H9 (cell line): ENCODE data around the gene VSIG8. TPM values are rescaled to one million over a fixed set of nuclear protein-coding genes. Genes with fewer than 3 reads are reported as not detected.
A peak's percentile ranks its signal among the peaks of the same experiment; 100 is the strongest.

Experiments used
- DNase-seq: peaks from one replicate; pipeline ENCODE4 v3.0.0-alpha.2; 2017
- H2AFZ ChIP-seq: one replicate; pipeline ENCODE4 v1.6.1; 2013; ENCODE audit warnings: mild to moderate bottlenecking, low read length, control low read depth, moderate library complexity
- H2AK5ac ChIP-seq: 2 replicates; pipeline ENCODE4 v1.6.1; 2013; ENCODE audit warnings: low read length, control low read depth, mixed read lengths; ENCODE audit not compliant: insufficient read length
- H2BK120ac ChIP-seq: one replicate; pipeline ENCODE4 v1.6.1; 2013; ENCODE audit warnings: low read depth, mild to moderate bottlenecking, low read length, control low read depth, inconsistent platforms; ENCODE audit not compliant: poor library complexity, severe bottlenecking
- H2BK12ac ChIP-seq: 2 replicates; pipeline ENCODE4 v1.6.1; 2013; ENCODE audit warnings: low read length, control low read depth, mixed read lengths, low read depth; ENCODE audit not compliant: insufficient read length
- H2BK15ac ChIP-seq: 2 replicates; pipeline ENCODE4 v1.6.1; 2013; ENCODE audit warnings: low read depth, low read length, control low read depth
- H2BK20ac ChIP-seq: one replicate; pipeline ENCODE4 v1.6.1; 2013; ENCODE audit warnings: low read depth, mild to moderate bottlenecking, low read length, control low read depth, inconsistent platforms; ENCODE audit not compliant: poor library complexity, severe bottlenecking
- H2BK5ac ChIP-seq: 2 replicates; pipeline ENCODE4 v1.6.1; 2013; ENCODE audit warnings: low read length, control low read depth, mixed read lengths; ENCODE audit not compliant: insufficient read length
- H3K14ac ChIP-seq: 2 replicates; pipeline ENCODE4 v1.6.1; 2013; ENCODE audit warnings: low read length, control low read depth; ENCODE audit not compliant: insufficient read depth
- H3K18ac ChIP-seq: 2 replicates; pipeline ENCODE4 v1.6.1; 2013; ENCODE audit warnings: low read depth, mild to moderate bottlenecking, mixed read lengths, low read length, control low read depth; ENCODE audit not compliant: insufficient read length
- H3K23ac ChIP-seq: 2 replicates; pipeline ENCODE4 v1.6.1; 2013; ENCODE audit warnings: low read length, control low read depth, mixed read lengths, low read depth; ENCODE audit not compliant: insufficient read length
- H3K23me2 ChIP-seq: 2 replicates; pipeline ENCODE4 v1.6.1; 2013; ENCODE audit warnings: low read depth, mild to moderate bottlenecking, mixed read lengths, low read length, control low read depth; ENCODE audit not compliant: insufficient read length, poor library complexity, severe bottlenecking
- H3K27ac ChIP-seq: 2 replicates; pipeline ENCODE4 v1.5.1; 2013; ENCODE audit warnings: low read length, control low read depth, mixed read lengths, low read depth; ENCODE audit not compliant: insufficient read length
- H3K27me3 ChIP-seq: 2 replicates; pipeline ENCODE4 v1.6.1; 2013; ENCODE audit warnings: low read length, control low read depth, inconsistent platforms; ENCODE audit not compliant: insufficient read depth
- H3K4ac ChIP-seq: 2 replicates; pipeline ENCODE4 v1.6.1; 2013; ENCODE audit warnings: low read depth, mild to moderate bottlenecking, control low read depth, inconsistent platforms, low read length, moderate library complexity
- H3K4me1 ChIP-seq: 2 replicates; pipeline ENCODE4 v1.6.1; 2013; ENCODE audit warnings: low read length, control low read depth, inconsistent platforms; ENCODE audit not compliant: insufficient read depth
- H3K4me2 ChIP-seq: 2 replicates; pipeline ENCODE4 v1.6.1; 2013; ENCODE audit warnings: low read length, control low read depth, mixed read lengths; ENCODE audit not compliant: insufficient read length, insufficient read depth
- H3K56ac ChIP-seq: 2 replicates; pipeline ENCODE4 v1.6.1; 2013; ENCODE audit warnings: low read depth, mild to moderate bottlenecking, mixed read lengths, low read length, control low read depth; ENCODE audit not compliant: insufficient read length
- H3K79me1 ChIP-seq: 2 replicates; pipeline ENCODE4 v1.6.1; 2013; ENCODE audit warnings: low read depth, mild to moderate bottlenecking, moderate library complexity, low read length, control low read depth, inconsistent platforms; ENCODE audit not compliant: insufficient read depth, poor library complexity, severe bottlenecking
- H3K79me2 ChIP-seq: 2 replicates; pipeline ENCODE4 v1.6.1; 2013; ENCODE audit warnings: low read length, control low read depth, inconsistent platforms; ENCODE audit not compliant: insufficient read depth
- H3K9ac ChIP-seq: 2 replicates; pipeline ENCODE4 v1.6.1; 2013; ENCODE audit warnings: low read length, control low read depth, mixed read lengths; ENCODE audit not compliant: insufficient read length; ENCODE audit errors: extremely low read depth
- H3K9me3 ChIP-seq: one replicate; pipeline ENCODE4 v1.6.1; 2013; ENCODE audit warnings: low read depth, low read length, inconsistent platforms; ENCODE audit not compliant: control insufficient read depth
- H3T11ph ChIP-seq: one replicate; pipeline ENCODE4 v1.6.1; 2013; ENCODE audit warnings: mild to moderate bottlenecking, low read length, control low read depth, inconsistent platforms
- H4K20me1 ChIP-seq: one replicate; pipeline ENCODE4 v1.6.1; 2013; ENCODE audit not compliant: control insufficient read depth, insufficient read length, insufficient read depth
- H4K5ac ChIP-seq: 2 replicates; pipeline ENCODE4 v1.6.1; 2013; ENCODE audit warnings: low read depth, mild to moderate bottlenecking, mixed read lengths, low read length, control low read depth; ENCODE audit not compliant: insufficient read length
- H4K8ac ChIP-seq: replicated peaks from 2 replicates; pipeline ENCODE4 v1.6.1; 2013; ENCODE audit warnings: low read length, control low read depth, mixed read lengths, low read depth; ENCODE audit not compliant: insufficient read length
- H4K91ac ChIP-seq: 2 replicates; pipeline ENCODE4 v1.6.1; 2013; ENCODE audit warnings: low read depth, mild to moderate bottlenecking, moderate library complexity, mixed read lengths, low read length, control low read depth; ENCODE audit not compliant: insufficient read length
- H3K27ac Mint-ChIP-seq, 3 experiments: 2 replicates in 2 of 3; 3 replicates in 1 of 3; pipeline ENCODE4 v1.8.0; 2020 to 2021; ENCODE audit warnings: mixed read lengths in 3 of 3, mild to moderate bottlenecking in 1 of 3, moderate library complexity in 1 of 3
- H3K27me3 Mint-ChIP-seq: 2 replicates; pipeline ENCODE4 v1.8.0; 2021; ENCODE audit warnings: low read depth, mild to moderate bottlenecking, moderate library complexity, mixed read lengths
- H3K36me3 Mint-ChIP-seq, 3 experiments: 2 replicates in 2 of 3; 3 replicates in 1 of 3; pipeline ENCODE4 v1.8.0; 2020 to 2021; ENCODE audit warnings: low read depth in 3 of 3, mixed read lengths in 3 of 3; ENCODE audit not compliant: insufficient read depth in 1 of 3
- H3K4me1 Mint-ChIP-seq, 2 experiments: 2 replicates each; pipeline ENCODE4 v1.8.0; 2020; ENCODE audit warnings: mixed read lengths in 2 of 2
- H3K4me3 Mint-ChIP-seq, 2 experiments: 2 replicates in 1 of 2; 3 replicates in 1 of 2; pipeline ENCODE4 v1.8.0; 2020 to 2021; ENCODE audit warnings: mild to moderate bottlenecking in 2 of 2, mixed read lengths in 2 of 2, moderate library complexity in 1 of 2
- H3K9me3 Mint-ChIP-seq, 2 experiments: 2 replicates in 1 of 2; 3 replicates in 1 of 2; pipeline ENCODE4 v1.8.0; 2020; ENCODE audit warnings: mild to moderate bottlenecking in 2 of 2, mixed read lengths in 2 of 2, moderate library complexity in 1 of 2
- WGBS: extraction: QIAGEN DNeasy Blood & Tissue Kit; methylation state at CpG from one replicate; pipeline ENCODE4 v1.1.7; 2013; ENCODE audit warnings: missing lambda C conversion rate, low lambda C conversion rate, mixed read lengths; ENCODE audit not compliant: insufficient read length; ENCODE audit errors: extremely low coverage; 5-methylcytosine and 5-hydroxymethylcytosine counted together
- total RNA-seq: library from RNA; stranded (reverse); gene quantifications from 2 replicates; pipeline ENCODE4 v1.2.1, GENCODE V29; 2021
- TF ChIP-seq, protein P1 (sequence below): fragments of 200-600 bp; sonication (generic); conservative IDR thresholded peaks from 3 replicates; pipeline ENCODE4 v1.8.0; 2021; ENCODE audit warnings: antibody characterized with exemption, mild to moderate bottlenecking

The VSIG8 gene
- total RNA-seq, 1 experiment from 2014 or later, result not detected

DNA sequence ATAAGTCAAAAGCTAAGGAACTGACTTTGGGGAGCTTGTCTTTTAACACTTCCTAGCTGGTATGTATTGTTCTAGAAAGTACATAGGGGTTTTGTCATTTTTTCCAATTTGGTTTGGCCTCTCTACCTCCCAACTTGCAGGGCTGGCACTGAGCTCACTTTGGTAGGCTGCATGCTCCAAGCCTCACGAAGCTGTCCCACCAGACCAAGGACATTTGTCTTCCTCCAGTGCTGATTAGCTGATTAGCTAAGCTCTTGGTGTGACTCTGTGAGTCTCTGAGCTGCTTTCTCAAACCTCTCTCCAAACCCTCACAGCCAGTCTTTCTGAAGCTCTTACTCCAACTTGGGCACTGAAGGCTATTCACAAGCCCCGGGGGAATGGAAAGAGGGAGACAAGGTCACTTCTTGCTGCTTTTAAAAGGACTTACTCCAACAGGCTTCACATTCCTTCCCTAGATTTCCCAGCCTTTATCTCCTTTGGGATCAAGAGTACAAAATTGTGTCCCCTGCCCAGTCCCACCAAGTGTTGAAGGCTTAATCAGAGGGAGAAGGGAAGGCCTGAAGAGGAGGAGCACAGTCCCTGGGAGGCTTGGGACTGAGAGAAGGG, 38.4 kb upstream of the VSIG8 start:
- no CpG with 5 or more reads among the region's 2 CpGs for WGBS

More for the DNA sequence above, 38.4 kb upstream of the VSIG8 start:
- Histone ChIP-seq H3K4me2 (no peak overlapping the region), H3K27me3 (no peaks in the 10 kb centered on the region), H2BK20ac (no peak overlapping the region), H2AK5ac (no peak overlapping the region), H3K9me3 (no peaks in the 10 kb centered on the region), H3K18ac (peak overlapping the region; percentile 54), H4K8ac (no peak overlapping the region), H2BK12ac (no peak overlapping the region), H3K56ac (no peak overlapping the region), H3K79me1 (no peaks in the 10 kb centered on the region), H4K20me1 (no peaks in the 10 kb centered on the region), H3K4ac (no peak overlapping the region; the same call in 1 of the 2 replicates), H2BK120ac (no peak overlapping the region), H4K91ac (no peak overlapping the region), H2AFZ (no peak overlapping the region), H3K4me1 (no peaks in the 10 kb centered on the region; the same call in 1 of the 2 replicates), H3K23me2 (peaks cover 4% of the 10 kb centered on the region), H2BK5ac (no peak overlapping the region), H2BK15ac (no peak overlapping the region), H3K23ac (no peak overlapping the region), H3K79me2 (no peaks in the 10 kb centered on the region), H3K14ac (peak overlapping the region; percentile 60; the same call in 1 of the 2 replicates), H3K27ac (no peak overlapping the region), H3T11ph (no peak overlapping the region), H3K9ac (no peak overlapping the region), H4K5ac (no peak overlapping the region)
- no peak for DNase-seq
- TF ChIP-seq, protein P1, sequence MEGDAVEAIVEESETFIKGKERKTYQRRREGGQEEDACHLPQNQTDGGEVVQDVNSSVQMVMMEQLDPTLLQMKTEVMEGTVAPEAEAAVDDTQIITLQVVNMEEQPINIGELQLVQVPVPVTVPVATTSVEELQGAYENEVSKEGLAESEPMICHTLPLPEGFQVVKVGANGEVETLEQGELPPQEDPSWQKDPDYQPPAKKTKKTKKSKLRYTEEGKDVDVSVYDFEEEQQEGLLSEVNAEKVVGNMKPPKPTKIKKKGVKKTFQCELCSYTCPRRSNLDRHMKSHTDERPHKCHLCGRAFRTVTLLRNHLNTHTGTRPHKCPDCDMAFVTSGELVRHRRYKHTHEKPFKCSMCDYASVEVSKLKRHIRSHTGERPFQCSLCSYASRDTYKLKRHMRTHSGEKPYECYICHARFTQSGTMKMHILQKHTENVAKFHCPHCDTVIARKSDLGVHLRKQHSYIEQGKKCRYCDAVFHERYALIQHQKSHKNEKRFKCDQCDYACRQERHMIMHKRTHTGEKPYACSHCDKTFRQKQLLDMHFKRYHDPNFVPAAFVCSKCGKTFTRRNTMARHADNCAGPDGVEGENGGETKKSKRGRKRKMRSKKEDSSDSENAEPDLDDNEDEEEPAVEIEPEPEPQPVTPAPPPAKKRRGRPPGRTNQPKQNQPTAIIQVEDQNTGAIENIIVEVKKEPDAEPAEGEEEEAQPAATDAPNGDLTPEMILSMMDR, result no peak
- Mint-ChIP-seq H3K4me3 (peak overlapping the region in 1 of 2 experiments; percentile 64; a peak in 1 of 5 replicates), H3K4me1 (peaks cover 16% of the 10 kb centered on the region in 2 experiments), H3K27me3 (peaks cover 34% of the 10 kb centered on the region), H3K9me3 (peaks cover 8% of the 10 kb centered on the region in 2 experiments; a peak in 4 of 5 replicates), H3K27ac (peak overlapping the region in 2 of 3 experiments; percentile 13 to 38; a peak in 2 of 7 replicates), H3K36me3 (peaks cover 0 to 6% (median 0%) of the 10 kb centered on the region in 3 experiments; a peak in 3 of 7 replicates)
